Lower leg skin (tissue), 4 donors: ENCODE results near the gene LIPT1. TPM values are rescaled to one million over a fixed set of nuclear protein-coding genes. Genes with fewer than 3 reads are reported as not detected.

Source experiments
- DNase-seq, 2 donors: peaks; one replicate each; pipeline ENCODE4 v3.0.0-alpha.2; 2019; ENCODE audit warnings: low spot score in 2 of 2
- H3K4me3 ChIP-seq: fragments of 200-600 bp; sonication (generic); 2 replicates; pipeline ENCODE4 v1.5.1; 2017; ENCODE audit warnings: mild to moderate bottlenecking, low read depth; ENCODE audit not compliant: poor library complexity, severe bottlenecking
- POLR2A ChIP-seq, 2 donors: fragments of 450-650 bp; IDR thresholded peaks; one replicate each; pipeline ENCODE4 v1.6.1; 2016 to 2017; ENCODE audit warnings: antibody characterized with exemption in 2 of 2, mild to moderate bottlenecking in 1 of 2, moderate library complexity in 1 of 2
- WGBS, 2 donors: methylation state at CpG; one replicate each; pipeline ENCODE4 v1.1.5; 2018; 5-methylcytosine and 5-hydroxymethylcytosine counted together
- intact Hi-C: fragments of 100-400 bp; cut with DNase I; formaldehyde crosslinking; loops from one replicate; pipeline ENCODE4 v1.15.0; 2023; ENCODE audit warnings: low total_unique reads
- total RNA-seq, 4 donors: library from RNA; depleted of rRNA; stranded (reverse); fragments of >200 nt; gene quantifications; one replicate each; pipeline ENCODE4 v1.1.0, GENCODE V29; 2016
- TF ChIP-seq, protein P1 (sequence below), 3 donors: fragments of 450-650 bp; IDR thresholded peaks; one replicate each; pipeline ENCODE4 v1.5.1; 2016; ENCODE audit warnings: antibody characterized with exemption in 3 of 3, mild to moderate bottlenecking in 3 of 3, moderate library complexity in 2 of 3

LIPT1 gene
- total RNA-seq, 4 donors from 2014 or later = 3.3 to 9.8 (median 5.7) TPM

DNA sequence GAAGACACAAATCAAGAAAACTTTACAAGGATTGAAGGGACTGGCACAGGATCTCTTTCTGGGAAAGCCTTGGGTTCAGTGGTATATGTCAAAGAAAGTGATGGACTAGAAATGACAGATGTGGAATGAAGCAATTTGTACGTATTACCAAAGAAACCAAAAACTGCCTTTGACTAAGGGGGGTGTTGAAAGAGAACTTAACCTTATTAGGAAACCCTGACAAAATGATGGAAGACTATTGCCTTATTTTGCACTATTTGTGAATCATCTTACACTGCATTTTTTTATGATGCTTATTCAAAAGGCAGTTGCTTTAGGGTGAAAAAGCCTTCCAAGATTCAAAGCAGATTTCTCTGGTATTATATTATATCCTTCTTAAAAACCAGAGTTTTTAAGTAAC lies 4.1 kb upstream of the LIPT1 start:
- 87 to 93% methylated on average over 1 of the region's 1 CpG for WGBS, 2 donors
- TF ChIP-seq POLR2A (IDR thresholded peaks at IDR 0.05) = no peak
- TF ChIP-seq, protein P1, sequence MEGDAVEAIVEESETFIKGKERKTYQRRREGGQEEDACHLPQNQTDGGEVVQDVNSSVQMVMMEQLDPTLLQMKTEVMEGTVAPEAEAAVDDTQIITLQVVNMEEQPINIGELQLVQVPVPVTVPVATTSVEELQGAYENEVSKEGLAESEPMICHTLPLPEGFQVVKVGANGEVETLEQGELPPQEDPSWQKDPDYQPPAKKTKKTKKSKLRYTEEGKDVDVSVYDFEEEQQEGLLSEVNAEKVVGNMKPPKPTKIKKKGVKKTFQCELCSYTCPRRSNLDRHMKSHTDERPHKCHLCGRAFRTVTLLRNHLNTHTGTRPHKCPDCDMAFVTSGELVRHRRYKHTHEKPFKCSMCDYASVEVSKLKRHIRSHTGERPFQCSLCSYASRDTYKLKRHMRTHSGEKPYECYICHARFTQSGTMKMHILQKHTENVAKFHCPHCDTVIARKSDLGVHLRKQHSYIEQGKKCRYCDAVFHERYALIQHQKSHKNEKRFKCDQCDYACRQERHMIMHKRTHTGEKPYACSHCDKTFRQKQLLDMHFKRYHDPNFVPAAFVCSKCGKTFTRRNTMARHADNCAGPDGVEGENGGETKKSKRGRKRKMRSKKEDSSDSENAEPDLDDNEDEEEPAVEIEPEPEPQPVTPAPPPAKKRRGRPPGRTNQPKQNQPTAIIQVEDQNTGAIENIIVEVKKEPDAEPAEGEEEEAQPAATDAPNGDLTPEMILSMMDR (IDR thresholded peaks at IDR 0.05) = no peak
- H3K4me3 ChIP-seq = no peak overlapping the region
- DNase-seq = no peak
- intact Hi-C loops = no loop called here

DNA sequence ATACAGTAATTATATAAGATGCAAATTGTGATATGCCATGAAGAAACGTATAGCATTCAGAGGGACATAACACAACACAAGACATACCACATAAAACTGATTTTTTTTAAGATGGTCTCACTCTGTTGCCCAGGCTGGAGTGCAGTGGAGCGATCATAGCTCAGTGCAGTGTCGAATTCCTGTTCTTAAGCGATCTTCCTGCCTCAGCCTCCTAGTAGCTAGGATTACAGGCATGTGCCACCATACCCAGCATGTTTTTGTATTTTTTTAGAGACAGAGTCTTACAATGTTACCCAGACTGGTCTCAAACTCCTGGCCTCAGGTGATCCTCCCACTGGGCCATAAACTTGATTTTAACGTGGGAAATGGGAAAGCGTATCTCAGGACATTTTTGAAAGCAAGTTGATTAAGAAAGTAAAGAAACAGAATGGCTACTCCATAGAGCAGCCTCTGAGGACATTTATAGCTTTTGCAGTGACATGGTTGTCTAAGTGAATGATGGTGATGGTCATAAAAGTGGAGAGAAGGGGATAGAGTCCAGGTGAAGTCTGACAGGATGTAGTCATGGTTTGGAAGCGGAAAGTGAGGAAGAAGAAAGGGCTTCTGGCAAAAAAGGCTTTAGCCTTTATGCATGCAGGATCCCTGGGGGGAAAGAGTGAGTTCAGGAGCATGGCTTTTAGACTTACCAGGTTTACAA lies 2.4 kb upstream of the LIPT1 start:
- intact Hi-C loops = no loop called here
- 83 to 84% methylated on average over 7 of the region's 7 CpGs for WGBS, 2 donors
- H3K4me3 ChIP-seq = no peak overlapping the region
- no peak for DNase-seq
- TF ChIP-seq POLR2A (IDR thresholded peaks at IDR 0.05) = no peak
- TF ChIP-seq, protein P1 (IDR thresholded peaks at IDR 0.05) = no peak

DNA sequence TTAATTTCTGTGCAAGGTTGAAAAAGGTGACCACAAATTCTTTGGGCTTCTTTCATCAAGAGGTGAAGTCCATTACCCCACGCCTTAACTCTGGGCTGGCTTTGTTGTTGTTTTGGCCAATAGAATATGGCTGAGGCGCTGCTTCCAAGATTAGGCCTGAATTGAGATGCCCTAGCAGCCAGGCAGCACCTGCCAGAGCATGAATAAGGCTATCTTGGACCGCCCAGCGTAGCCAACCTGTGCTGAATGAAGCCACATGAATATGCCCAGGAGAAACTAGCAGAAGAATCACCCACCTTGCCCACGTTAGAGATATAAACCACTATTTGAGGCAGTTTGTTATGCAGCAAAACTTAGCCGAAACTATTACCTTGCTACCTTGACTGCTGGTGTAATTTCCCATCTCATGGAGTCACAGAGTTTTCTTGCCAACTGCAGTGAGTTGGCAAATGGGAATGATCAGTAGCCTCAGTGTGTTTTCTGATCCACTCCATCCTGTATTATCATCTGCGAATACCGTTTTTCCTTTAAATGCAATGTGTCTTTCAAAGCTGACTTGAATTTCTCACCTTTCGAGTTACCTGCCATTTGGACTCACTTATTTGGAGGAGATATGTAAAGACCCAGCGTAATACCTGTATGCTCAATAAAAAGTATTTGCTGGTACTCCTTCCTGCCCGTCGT lies 704 bp upstream of the LIPT1 start:
- 38 to 39% methylated on average over 12 of the region's 12 CpGs for WGBS, 2 donors
- TF ChIP-seq, protein P1 (IDR thresholded peaks at IDR 0.05) = no peak
- no peak for TF ChIP-seq POLR2A (IDR thresholded peaks at IDR 0.05)
- intact Hi-C loops = no loop called here
- H3K4me3 ChIP-seq = peak overlapping the region; percentile 55
- DNase-seq = no peak

DNA sequence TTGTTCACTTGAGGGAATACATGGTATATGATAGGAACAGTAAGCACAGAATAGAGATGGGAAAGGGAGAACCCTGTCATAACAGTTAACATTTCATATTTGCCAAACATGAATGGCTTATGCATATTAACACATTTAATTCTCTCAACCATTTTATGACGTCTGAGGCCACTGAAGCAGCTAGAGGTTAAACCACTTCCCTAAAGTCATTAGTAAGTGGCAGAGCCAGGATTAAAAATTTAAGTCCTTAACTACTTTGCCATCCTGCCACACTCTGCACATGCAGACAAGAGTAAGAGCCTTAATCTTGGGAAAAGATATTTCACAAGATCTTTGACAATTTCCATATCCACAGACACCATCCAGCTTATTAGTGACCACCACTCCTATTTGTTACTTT lies 2.1 kb downstream of the LIPT1 start:
- TF ChIP-seq, protein P1 (IDR thresholded peaks at IDR 0.05) = no peak
- no peak for TF ChIP-seq POLR2A (IDR thresholded peaks at IDR 0.05)

DNA sequence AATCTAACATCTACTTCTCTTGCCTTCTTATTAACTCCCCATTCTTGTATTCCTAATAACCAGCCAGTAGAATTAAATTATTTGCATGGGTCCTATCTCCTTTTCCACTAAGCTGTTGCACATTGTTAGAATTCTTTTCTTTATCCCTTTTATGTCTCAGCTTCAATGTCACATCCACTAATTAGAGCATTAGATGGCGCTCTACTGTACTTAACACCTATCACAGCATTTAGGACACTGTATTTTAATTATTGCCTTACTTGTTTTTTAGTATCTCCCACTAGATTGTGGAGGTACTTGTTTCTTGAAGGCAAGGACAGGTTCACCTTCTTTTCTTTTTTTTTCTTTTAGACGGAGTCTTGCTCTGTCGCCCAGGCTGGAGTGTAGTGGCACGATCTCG lies 3.8 kb downstream of the LIPT1 start:
- no peak for DNase-seq
- intact Hi-C loops = no loop called here
- TF ChIP-seq POLR2A (IDR thresholded peaks at IDR 0.05) = no peak
- TF ChIP-seq, protein P1 (IDR thresholded peaks at IDR 0.05) = no peak
- H3K4me3 ChIP-seq = no peak overlapping the region
- WGBS, 2 donors = 92% methylated on average over 5 of the region's 5 CpGs

More for the DNA sequence above, 2.1 kb downstream of the LIPT1 start:
- WGBS, 2 donors = 82% methylated on average over 1 of the region's 1 CpG
- no peak for DNase-seq
- no peak overlapping the region for H3K4me3 ChIP-seq
- intact Hi-C loops = no loop called here
